H9 (cell line): Measurements from ENCODE around the gene PRR35. TPM values are rescaled to one million over a fixed set of nuclear protein-coding genes. Genes with fewer than 3 reads are reported as not detected.

Experiments
- DNase-seq: peaks from one replicate; pipeline ENCODE4 v3.0.0-alpha.2; 2017
- H2AFZ ChIP-seq: one replicate; pipeline ENCODE4 v1.6.1; 2013; ENCODE audit warnings: mild to moderate bottlenecking, low read length, control low read depth, moderate library complexity
- H2AK5ac ChIP-seq: 2 replicates; pipeline ENCODE4 v1.6.1; 2013; ENCODE audit warnings: low read length, control low read depth, mixed read lengths; ENCODE audit not compliant: insufficient read length
- H2BK120ac ChIP-seq: one replicate; pipeline ENCODE4 v1.6.1; 2013; ENCODE audit warnings: low read depth, mild to moderate bottlenecking, low read length, control low read depth, inconsistent platforms; ENCODE audit not compliant: poor library complexity, severe bottlenecking
- H2BK12ac ChIP-seq: 2 replicates; pipeline ENCODE4 v1.6.1; 2013; ENCODE audit warnings: low read length, control low read depth, mixed read lengths, low read depth; ENCODE audit not compliant: insufficient read length
- H2BK15ac ChIP-seq: 2 replicates; pipeline ENCODE4 v1.6.1; 2013; ENCODE audit warnings: low read depth, low read length, control low read depth
- H2BK20ac ChIP-seq: one replicate; pipeline ENCODE4 v1.6.1; 2013; ENCODE audit warnings: low read depth, mild to moderate bottlenecking, low read length, control low read depth, inconsistent platforms; ENCODE audit not compliant: poor library complexity, severe bottlenecking
- H2BK5ac ChIP-seq: 2 replicates; pipeline ENCODE4 v1.6.1; 2013; ENCODE audit warnings: low read length, control low read depth, mixed read lengths; ENCODE audit not compliant: insufficient read length
- H3K14ac ChIP-seq: 2 replicates; pipeline ENCODE4 v1.6.1; 2013; ENCODE audit warnings: low read length, control low read depth; ENCODE audit not compliant: insufficient read depth
- H3K18ac ChIP-seq: 2 replicates; pipeline ENCODE4 v1.6.1; 2013; ENCODE audit warnings: low read depth, mild to moderate bottlenecking, mixed read lengths, low read length, control low read depth; ENCODE audit not compliant: insufficient read length
- H3K23ac ChIP-seq: 2 replicates; pipeline ENCODE4 v1.6.1; 2013; ENCODE audit warnings: low read length, control low read depth, mixed read lengths, low read depth; ENCODE audit not compliant: insufficient read length
- H3K23me2 ChIP-seq: 2 replicates; pipeline ENCODE4 v1.6.1; 2013; ENCODE audit warnings: low read depth, mild to moderate bottlenecking, mixed read lengths, low read length, control low read depth; ENCODE audit not compliant: insufficient read length, poor library complexity, severe bottlenecking
- H3K27ac ChIP-seq: 2 replicates; pipeline ENCODE4 v1.5.1; 2013; ENCODE audit warnings: low read length, control low read depth, mixed read lengths, low read depth; ENCODE audit not compliant: insufficient read length
- H3K27me3 ChIP-seq: 2 replicates; pipeline ENCODE4 v1.6.1; 2013; ENCODE audit warnings: low read length, control low read depth, inconsistent platforms; ENCODE audit not compliant: insufficient read depth
- H3K4ac ChIP-seq: 2 replicates; pipeline ENCODE4 v1.6.1; 2013; ENCODE audit warnings: low read depth, mild to moderate bottlenecking, control low read depth, inconsistent platforms, low read length, moderate library complexity
- H3K4me1 ChIP-seq: 2 replicates; pipeline ENCODE4 v1.6.1; 2013; ENCODE audit warnings: low read length, control low read depth, inconsistent platforms; ENCODE audit not compliant: insufficient read depth
- H3K4me2 ChIP-seq: 2 replicates; pipeline ENCODE4 v1.6.1; 2013; ENCODE audit warnings: low read length, control low read depth, mixed read lengths; ENCODE audit not compliant: insufficient read length, insufficient read depth
- H3K56ac ChIP-seq: 2 replicates; pipeline ENCODE4 v1.6.1; 2013; ENCODE audit warnings: low read depth, mild to moderate bottlenecking, mixed read lengths, low read length, control low read depth; ENCODE audit not compliant: insufficient read length
- H3K79me1 ChIP-seq: 2 replicates; pipeline ENCODE4 v1.6.1; 2013; ENCODE audit warnings: low read depth, mild to moderate bottlenecking, moderate library complexity, low read length, control low read depth, inconsistent platforms; ENCODE audit not compliant: insufficient read depth, poor library complexity, severe bottlenecking
- H3K79me2 ChIP-seq: 2 replicates; pipeline ENCODE4 v1.6.1; 2013; ENCODE audit warnings: low read length, control low read depth, inconsistent platforms; ENCODE audit not compliant: insufficient read depth
- H3K9ac ChIP-seq: 2 replicates; pipeline ENCODE4 v1.6.1; 2013; ENCODE audit warnings: low read length, control low read depth, mixed read lengths; ENCODE audit not compliant: insufficient read length; ENCODE audit errors: extremely low read depth
- H3K9me3 ChIP-seq: one replicate; pipeline ENCODE4 v1.6.1; 2013; ENCODE audit warnings: low read depth, low read length, inconsistent platforms; ENCODE audit not compliant: control insufficient read depth
- H3T11ph ChIP-seq: one replicate; pipeline ENCODE4 v1.6.1; 2013; ENCODE audit warnings: mild to moderate bottlenecking, low read length, control low read depth, inconsistent platforms
- H4K20me1 ChIP-seq: one replicate; pipeline ENCODE4 v1.6.1; 2013; ENCODE audit not compliant: control insufficient read depth, insufficient read length, insufficient read depth
- H4K5ac ChIP-seq: 2 replicates; pipeline ENCODE4 v1.6.1; 2013; ENCODE audit warnings: low read depth, mild to moderate bottlenecking, mixed read lengths, low read length, control low read depth; ENCODE audit not compliant: insufficient read length
- H4K8ac ChIP-seq: replicated peaks from 2 replicates; pipeline ENCODE4 v1.6.1; 2013; ENCODE audit warnings: low read length, control low read depth, mixed read lengths, low read depth; ENCODE audit not compliant: insufficient read length
- H4K91ac ChIP-seq: 2 replicates; pipeline ENCODE4 v1.6.1; 2013; ENCODE audit warnings: low read depth, mild to moderate bottlenecking, moderate library complexity, mixed read lengths, low read length, control low read depth; ENCODE audit not compliant: insufficient read length
- H3K27ac Mint-ChIP-seq, 3 experiments: 2 replicates in 2 of 3; 3 replicates in 1 of 3; pipeline ENCODE4 v1.8.0; 2020 to 2021; ENCODE audit warnings: mixed read lengths in 3 of 3, mild to moderate bottlenecking in 1 of 3, moderate library complexity in 1 of 3
- H3K27me3 Mint-ChIP-seq: 2 replicates; pipeline ENCODE4 v1.8.0; 2021; ENCODE audit warnings: low read depth, mild to moderate bottlenecking, moderate library complexity, mixed read lengths
- H3K36me3 Mint-ChIP-seq, 3 experiments: 2 replicates in 2 of 3; 3 replicates in 1 of 3; pipeline ENCODE4 v1.8.0; 2020 to 2021; ENCODE audit warnings: low read depth in 3 of 3, mixed read lengths in 3 of 3; ENCODE audit not compliant: insufficient read depth in 1 of 3
- H3K4me1 Mint-ChIP-seq, 2 experiments: 2 replicates each; pipeline ENCODE4 v1.8.0; 2020; ENCODE audit warnings: mixed read lengths in 2 of 2
- H3K4me3 Mint-ChIP-seq, 2 experiments: 2 replicates in 1 of 2; 3 replicates in 1 of 2; pipeline ENCODE4 v1.8.0; 2020 to 2021; ENCODE audit warnings: mild to moderate bottlenecking in 2 of 2, mixed read lengths in 2 of 2, moderate library complexity in 1 of 2
- H3K9me3 Mint-ChIP-seq, 2 experiments: 2 replicates in 1 of 2; 3 replicates in 1 of 2; pipeline ENCODE4 v1.8.0; 2020; ENCODE audit warnings: mild to moderate bottlenecking in 2 of 2, mixed read lengths in 2 of 2, moderate library complexity in 1 of 2
- WGBS: extraction: QIAGEN DNeasy Blood & Tissue Kit; methylation state at CpG from one replicate; pipeline ENCODE4 v1.1.7; 2013; ENCODE audit warnings: missing lambda C conversion rate, low lambda C conversion rate, mixed read lengths; ENCODE audit not compliant: insufficient read length; ENCODE audit errors: extremely low coverage; 5-methylcytosine and 5-hydroxymethylcytosine counted together
- total RNA-seq: library from RNA; stranded (reverse); gene quantifications from 2 replicates; pipeline ENCODE4 v1.2.1, GENCODE V29; 2021
- TF ChIP-seq, protein P1 (sequence below): fragments of 200-600 bp; sonication (generic); conservative IDR thresholded peaks from 3 replicates; pipeline ENCODE4 v1.8.0; 2021; ENCODE audit warnings: antibody characterized with exemption, mild to moderate bottlenecking

Gene PRR35
- total RNA-seq, 1 experiment from 2014 or later, result 0.33 TPM

DNA sequence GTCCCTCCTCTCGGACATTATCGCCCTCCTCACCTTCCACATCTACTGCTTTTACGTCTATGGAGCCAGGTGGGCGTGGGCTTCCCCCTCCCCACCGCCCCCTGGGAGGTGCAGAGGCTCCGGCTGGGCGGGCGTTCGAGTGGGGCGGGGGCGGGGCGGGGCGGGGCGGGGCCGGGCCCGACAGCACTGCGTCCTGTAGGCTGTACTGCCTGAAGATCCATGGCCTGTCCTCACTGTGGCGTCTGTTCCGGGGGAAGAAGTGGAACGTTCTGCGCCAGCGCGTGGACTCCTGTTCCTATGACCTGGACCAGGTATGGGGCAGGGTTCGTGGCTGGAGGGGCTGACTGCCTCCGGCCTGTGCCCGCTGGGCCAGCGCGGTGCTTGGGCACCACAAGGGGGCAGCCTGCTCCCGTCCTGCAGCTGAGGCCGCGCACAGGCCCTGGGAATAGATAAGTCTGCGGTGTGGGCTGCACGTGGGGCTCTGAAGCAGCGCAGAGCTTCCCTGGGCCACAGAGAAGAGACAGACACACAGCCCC, 18.7 kb downstream of the PRR35 start:
- Mint-ChIP-seq H3K9me3 (no peaks in the 10 kb centered on the region), H3K4me3 (peak overlapping the region; percentile 27 to 46; a peak in 1 of 5 replicates), H3K27ac (no peak overlapping the region), H3K27me3 (peaks cover 2% of the 10 kb centered on the region; the same call in 1 of the 2 replicates), H3K36me3 (peaks cover 0 to 4% (median 2%) of the 10 kb centered on the region in 3 experiments; a peak in 2 of 7 replicates), H3K4me1 (peaks cover 3 to 10% of the 10 kb centered on the region in 2 experiments)
- Histone ChIP-seq H3K27ac (no peak overlapping the region), H3K4ac (no peak overlapping the region), H2AFZ (no peak overlapping the region), H3K23me2 (no peaks in the 10 kb centered on the region), H2BK120ac (no peak overlapping the region), H2BK5ac (no peak overlapping the region), H2AK5ac (no peak overlapping the region), H3K56ac (no peak overlapping the region), H3K9ac (no peak overlapping the region), H3K4me2 (peak overlapping the region; percentile 19), H4K5ac (no peak overlapping the region), H3K14ac (no peak overlapping the region), H3K4me1 (no peaks in the 10 kb centered on the region; the same call in 1 of the 2 replicates), H3K23ac (no peak overlapping the region), H3T11ph (no peak overlapping the region), H3K18ac (no peak overlapping the region), H2BK12ac (no peak overlapping the region), H3K79me2 (no peaks in the 10 kb centered on the region), H3K79me1 (no peaks in the 10 kb centered on the region), H2BK20ac (no peak overlapping the region), H3K27me3 (no peaks in the 10 kb centered on the region), H4K20me1 (no peaks in the 10 kb centered on the region), H4K91ac (no peak overlapping the region), H3K9me3 (no peaks in the 10 kb centered on the region), H2BK15ac (no peak overlapping the region), H4K8ac (no peak overlapping the region)
- TF ChIP-seq, protein P1, sequence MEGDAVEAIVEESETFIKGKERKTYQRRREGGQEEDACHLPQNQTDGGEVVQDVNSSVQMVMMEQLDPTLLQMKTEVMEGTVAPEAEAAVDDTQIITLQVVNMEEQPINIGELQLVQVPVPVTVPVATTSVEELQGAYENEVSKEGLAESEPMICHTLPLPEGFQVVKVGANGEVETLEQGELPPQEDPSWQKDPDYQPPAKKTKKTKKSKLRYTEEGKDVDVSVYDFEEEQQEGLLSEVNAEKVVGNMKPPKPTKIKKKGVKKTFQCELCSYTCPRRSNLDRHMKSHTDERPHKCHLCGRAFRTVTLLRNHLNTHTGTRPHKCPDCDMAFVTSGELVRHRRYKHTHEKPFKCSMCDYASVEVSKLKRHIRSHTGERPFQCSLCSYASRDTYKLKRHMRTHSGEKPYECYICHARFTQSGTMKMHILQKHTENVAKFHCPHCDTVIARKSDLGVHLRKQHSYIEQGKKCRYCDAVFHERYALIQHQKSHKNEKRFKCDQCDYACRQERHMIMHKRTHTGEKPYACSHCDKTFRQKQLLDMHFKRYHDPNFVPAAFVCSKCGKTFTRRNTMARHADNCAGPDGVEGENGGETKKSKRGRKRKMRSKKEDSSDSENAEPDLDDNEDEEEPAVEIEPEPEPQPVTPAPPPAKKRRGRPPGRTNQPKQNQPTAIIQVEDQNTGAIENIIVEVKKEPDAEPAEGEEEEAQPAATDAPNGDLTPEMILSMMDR, result peak; percentile 94
- peak; percentile 85 for DNase-seq
- no CpG with 5 or more reads among the region's 34 CpGs for WGBS
